H1 (cell line): ENCODE results near the gene SNCAIP. TPM values are rescaled to one million over a fixed set of nuclear protein-coding genes. Genes with fewer than 3 reads are reported as not detected.
A peak's percentile ranks its signal among the peaks of the same experiment; 100 is the strongest.

Experiments used
- CTCF ChIA-PET: fragments of 300-600 bp; sonication (Branson Sonifier 250); formaldehyde crosslinking; loops from one replicate; lab custom pipeline; 2021; ENCODE audit not compliant: partially characterized antibody; lab: Charles Lee
- POLR2A ChIA-PET: fragments of 300-600 bp; sonication (Branson Sonifier 250); formaldehyde crosslinking; loops from one replicate; lab custom pipeline; 2021; ENCODE audit warnings: inconsistent platforms; ENCODE audit not compliant: partially characterized antibody; lab: Charles Lee
- DNase-seq, 2 experiments: peaks; one replicate each; pipeline versions ENCODE4 v3.0.0 to v3.0.0-alpha.2; 2010 to 2022; ENCODE audit warnings: low spot score in 2 of 2, low read depth in 1 of 2, mixed read lengths in 1 of 2
- FAIRE-seq: peaks from 2 replicates; lab custom pipeline; 2011; peaks lifted over from hg19 to GRCh38; lab: Jason Lieb, UNC
- H2AFZ ChIP-seq: 2 replicates; pipeline ENCODE4 v1.8.1; 2012; ENCODE audit warnings: low read length, inconsistent platforms
- H2AK5ac ChIP-seq: 2 replicates; pipeline ENCODE4 v1.6.1; 2013; ENCODE audit warnings: low read depth, low read length
- H2BK120ac ChIP-seq: replicated peaks from 2 replicates; pipeline ENCODE3; 2013; ENCODE audit warnings: low read depth, low read length, inconsistent platforms
- H2BK12ac ChIP-seq: 2 replicates; pipeline ENCODE4 v1.6.1; 2013; ENCODE audit warnings: low read depth, low read length
- H2BK15ac ChIP-seq: 2 replicates; pipeline ENCODE4 v1.6.1; 2013; ENCODE audit warnings: low read length
- H2BK20ac ChIP-seq: 2 replicates; pipeline ENCODE4 v1.6.1; 2013; ENCODE audit warnings: low read length
- H2BK5ac ChIP-seq: 2 replicates; pipeline ENCODE4 v1.6.1; 2013; ENCODE audit warnings: low read depth, low read length
- H3K14ac ChIP-seq: 2 replicates; pipeline ENCODE4 v1.6.1; 2013; ENCODE audit warnings: inconsistent platforms; ENCODE audit not compliant: insufficient read length
- H3K18ac ChIP-seq: 2 replicates; pipeline ENCODE4 v1.6.1; 2013; ENCODE audit warnings: low read length; ENCODE audit errors: extremely low read depth
- H3K23ac ChIP-seq: 2 replicates; pipeline ENCODE4 v1.6.1; 2013; ENCODE audit warnings: inconsistent platforms; ENCODE audit not compliant: insufficient read length
- H3K23me2 ChIP-seq: 2 replicates; pipeline ENCODE4 v1.6.1; 2013; ENCODE audit warnings: low read depth, low read length
- H3K27ac ChIP-seq: 2 replicates; pipeline ENCODE4 v1.6.1; 2011; ENCODE audit warnings: low read depth, low read length, inconsistent platforms
- H3K27me3 ChIP-seq, 4 experiments: replicated peaks in 1 of 4; 1 replicate in 1 of 4; 2 replicates in 3 of 4; pipeline versions ENCODE4 v1.6.1 to v1.8.1; 2011 to 2013; ENCODE audit warnings: low read length in 3 of 4, mild to moderate bottlenecking in 3 of 4, inconsistent platforms in 2 of 4, mixed read lengths in 2 of 4, moderate library complexity in 1 of 4; ENCODE audit not compliant: control insufficient read depth in 3 of 4, insufficient read depth in 3 of 4; ENCODE audit errors: extremely low read depth in 1 of 4
- H3K36me3 ChIP-seq, 4 experiments: 2 replicates each; pipeline versions ENCODE4 v1.6.1 to v1.8.1; 2011 to 2013; ENCODE audit warnings: mild to moderate bottlenecking in 4 of 4, low read length in 3 of 4, moderate library complexity in 2 of 4, control low read depth in 1 of 4, inconsistent platforms in 1 of 4; ENCODE audit not compliant: insufficient read depth in 4 of 4, control insufficient read depth in 2 of 4
- H3K4ac ChIP-seq: replicated peaks from 2 replicates; pipeline ENCODE3; 2013; ENCODE audit warnings: low read length, low read depth, mixed read lengths, inconsistent platforms; ENCODE audit not compliant: insufficient read length
- H3K4me1 ChIP-seq, 4 experiments: replicated peaks in 1 of 4; 1 replicate in 1 of 4; 2 replicates in 3 of 4; pipeline versions ENCODE4 v1.6.1 to v1.8.1; 2011 to 2013; ENCODE audit warnings: low read length in 3 of 4, inconsistent platforms in 2 of 4, mixed read lengths in 1 of 4; ENCODE audit not compliant: insufficient read depth in 4 of 4, control insufficient read depth in 3 of 4
- H3K4me2 ChIP-seq, 2 experiments: 2 replicates each; pipeline versions ENCODE4 v1.6.1 to v1.8.1; 2011 to 2013; ENCODE audit warnings: low read depth in 2 of 2, low read length in 2 of 2, control low read depth in 1 of 2, inconsistent platforms in 1 of 2, mild to moderate bottlenecking in 1 of 2; ENCODE audit not compliant: insufficient read depth in 1 of 2
- H3K4me3 ChIP-seq, 4 experiments: fragments of 200-600, 300-600 bp in 1 of 4; sonication (generic), shearing (Covaris generic), sonication (Bioruptor Twin) in 1 of 4; 2 replicates each; pipeline versions ENCODE4 v1.5.1 to v1.8.1; 2011 to 2016; ENCODE audit warnings: low read length in 4 of 4, low read depth in 3 of 4, control low read depth in 2 of 4, inconsistent platforms in 2 of 4, mild to moderate bottlenecking in 2 of 4, mixed read lengths in 1 of 4, moderate library complexity in 1 of 4; ENCODE audit not compliant: insufficient read depth in 2 of 4; ENCODE audit errors: extremely low read depth in 1 of 4
- H3K56ac ChIP-seq: replicated peaks from 2 replicates; pipeline ENCODE3; 2013; ENCODE audit warnings: low read depth, mild to moderate bottlenecking, mixed read lengths, low read length, inconsistent platforms; ENCODE audit not compliant: insufficient read length
- H3K79me1 ChIP-seq: 2 replicates; pipeline ENCODE4 v1.6.1; 2013; ENCODE audit warnings: low read depth, low read length, control low read depth
- H3K79me2 ChIP-seq, 2 experiments: 2 replicates each; pipeline versions ENCODE4 v1.6.1 to v1.8.1; 2012 to 2013; ENCODE audit warnings: low read length in 2 of 2, mild to moderate bottlenecking in 2 of 2, inconsistent platforms in 1 of 2; ENCODE audit not compliant: insufficient read depth in 2 of 2, control insufficient read depth in 1 of 2
- H3K9ac ChIP-seq, 4 experiments: replicated peaks in 1 of 4; 1 replicate in 1 of 4; 2 replicates in 3 of 4; pipeline versions ENCODE4 v1.6.1 to v1.8.1; 2011 to 2013; ENCODE audit warnings: low read depth in 3 of 4, low read length in 3 of 4, control low read depth in 2 of 4, mild to moderate bottlenecking in 2 of 4, moderate library complexity in 2 of 4, inconsistent platforms in 1 of 4; ENCODE audit errors: extremely low read depth in 1 of 4
- H3K9me3 ChIP-seq, 2 experiments: 2 replicates each; pipeline versions ENCODE4 v1.6.1 to v1.8.1; 2012 to 2013; ENCODE audit warnings: mild to moderate bottlenecking in 2 of 2, moderate library complexity in 2 of 2, control low read depth in 1 of 2, inconsistent platforms in 1 of 2, low read depth in 1 of 2, low read length in 1 of 2, mixed read lengths in 1 of 2; ENCODE audit not compliant: insufficient read depth in 2 of 2
- H4K20me1 ChIP-seq, 2 experiments: replicated peaks in 1 of 2; 2 replicates each; pipeline versions ENCODE3 to v1.8.1; 2011 to 2013; ENCODE audit warnings: inconsistent platforms in 2 of 2, low read length in 2 of 2, mild to moderate bottlenecking in 1 of 2; ENCODE audit not compliant: insufficient read depth in 2 of 2, control insufficient read depth in 1 of 2
- H4K5ac ChIP-seq: 2 replicates; pipeline ENCODE4 v1.6.1; 2013; ENCODE audit warnings: low read length, low read depth, mixed read lengths, inconsistent platforms; ENCODE audit not compliant: insufficient read length
- H4K8ac ChIP-seq: 2 replicates; pipeline ENCODE4 v1.8.0; 2013; ENCODE audit warnings: mild to moderate bottlenecking, moderate library complexity, low read length, inconsistent platforms; ENCODE audit not compliant: insufficient read depth; ENCODE audit errors: extremely low read depth
- H4K91ac ChIP-seq: replicated peaks from 2 replicates; pipeline ENCODE3; 2013; ENCODE audit warnings: low read length, mixed read lengths, inconsistent platforms; ENCODE audit not compliant: insufficient read length
- JUN ChIP-seq: IDR thresholded peaks from 2 replicates; pipeline ENCODE4 v1.6.1; 2011; ENCODE audit warnings: low read depth, mild to moderate bottlenecking, improper control_type of control experiment, low read length
- KDM1A ChIP-seq: fragments of 200-600, 300-600 bp; sonication (generic); IDR thresholded peaks from 2 replicates; pipeline ENCODE4 v1.7.1; 2016; ENCODE audit warnings: mild to moderate bottlenecking, low read length, borderline replicate concordance
- WGBS, 2 experiments: shearing (Covaris generic) in 1 of 2; methylation state at CpG; one replicate each; pipeline versions ENCODE4 v1.1.6 to v1.1.7; 2013 to 2015; ENCODE audit warnings: low lambda C conversion rate in 2 of 2, mixed read lengths in 2 of 2, inconsistent platforms in 1 of 2, low coverage in 1 of 2, missing lambda C conversion rate in 1 of 2; ENCODE audit not compliant: insufficient replicate concordance in 2 of 2, insufficient coverage in 1 of 2, insufficient read length in 1 of 2; ENCODE audit errors: extremely low coverage in 1 of 2, missing lambda C conversion rate in 1 of 2; 5-methylcytosine and 5-hydroxymethylcytosine counted together
- polyA plus RNA-seq, 7 experiments: library from polyadenylated mRNA; depleted of rRNA in 3 of 7; stranded (reverse) in 5 of 7; unstranded in 2 of 7; fragments of >200 nt in 5 of 7; fragments of 200-250 nt in 2 of 7; gene quantifications; 1 replicate in 5 of 7; 2 replicates in 1 of 7; 4 replicates in 1 of 7; pipeline versions ENCODE4 v1.2.1 to v1.2.3, GENCODE V29; 2011 to 2013; ENCODE audit warnings: missing spikeins in 2 of 7, mixed read lengths in 2 of 7
- total RNA-seq: library from RNA; stranded (reverse); fragmentation: NEBNext Ultra II Directional; extraction: Animal tissue kit (Norgen Biotek cat#: 25700); gene quantifications from 2 replicates; pipeline ENCODE4 v1.2.1, GENCODE V29; 2021

SNCAIP gene
- total and polyA plus RNA-seq, 2 of the 8 experiments (the other 6 are each of a cell fraction or from before 2014, with no cell fraction given) = 3.9 to 9.0 TPM

DNA sequence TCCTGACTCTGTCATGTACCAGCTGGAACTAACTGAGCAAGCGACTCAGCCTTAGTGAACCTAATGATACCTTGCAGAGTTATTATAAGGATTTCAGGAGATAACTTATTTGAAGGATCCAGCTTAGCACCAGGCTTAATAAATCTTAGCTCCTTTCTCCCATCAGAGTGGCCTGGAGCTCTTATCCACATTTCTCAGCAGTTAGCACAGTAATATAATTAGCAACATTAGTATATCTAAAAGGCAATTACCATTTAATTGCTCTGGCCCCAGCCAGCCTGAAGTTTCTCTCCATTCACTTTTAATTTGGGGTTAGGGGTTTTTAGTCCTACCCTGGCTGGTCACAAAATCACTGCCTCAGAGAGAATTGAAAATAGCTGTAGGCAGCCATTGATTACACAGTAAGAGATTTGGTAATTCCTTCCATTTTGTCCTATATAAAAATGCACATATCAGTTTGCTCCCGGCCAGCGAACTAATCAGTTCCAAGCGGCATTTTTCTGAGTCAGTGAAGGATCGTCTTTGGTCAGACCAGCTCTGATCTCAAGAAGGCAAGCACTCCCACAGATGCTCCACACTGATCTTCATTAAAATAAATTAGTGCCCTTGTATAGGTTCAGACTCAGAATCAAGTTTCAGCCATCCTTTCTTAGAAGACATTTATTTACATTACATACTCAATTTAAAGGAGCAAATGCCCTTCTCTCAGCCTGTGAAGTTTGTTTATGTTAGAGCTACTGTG, 56.6 kb downstream of the SNCAIP start:
- Histone ChIP-seq H4K5ac (no peak overlapping the region), H3K9ac (no peak overlapping the region), H2BK20ac (no peak overlapping the region), H2BK12ac (no peak overlapping the region), H3K23me2 (no peaks in the 10 kb centered on the region), H3K4ac (no peak overlapping the region), H3K9me3 (no peaks in the 10 kb centered on the region), H3K27ac (no peak overlapping the region), H3K4me3 (peak overlapping the region in 1 of 4 experiments; percentile 1; a peak in 1 of 8 replicates), H3K4me1 (peaks cover 2 to 15% (median 5%) of the 10 kb centered on the region in 4 experiments; a peak in 5 of 7 replicates), H3K79me1 (no peaks in the 10 kb centered on the region), H4K8ac (no peak overlapping the region), H3K79me2 (no peaks in the 10 kb centered on the region), H2BK120ac (no peak overlapping the region), H4K91ac (no peak overlapping the region), H2AFZ (no peak overlapping the region), H3K4me2 (peak overlapping the region; percentile 7 to 19), H2AK5ac (no peak overlapping the region), H3K23ac (no peak overlapping the region), H2BK15ac (no peak overlapping the region), H3K18ac (no peak overlapping the region), H4K20me1 (no peaks in the 10 kb centered on the region), H3K36me3 (no peaks in the 10 kb centered on the region), H3K27me3 (no peaks in the 10 kb centered on the region), H3K56ac (no peak overlapping the region), H2BK5ac (no peak overlapping the region), H3K14ac (no peak overlapping the region)
- ChIA-PET CTCF (interaction anchor here (0.9 to 2.1 kb wide), 7 partner anchors 9 to 173 kb away, joined by 3 to 7 read pairs (median 3); no protein-coding TSS in a partner anchor), POLR2A (no interaction called here)
- DNase-seq (no peak), FAIRE-seq (no peak)
- no peak for TF ChIP-seq KDM1A
- no peak for TF ChIP-seq JUN
- 66% methylated on average over 5 of the region's 5 CpGs; no CpG with 5 or more reads in 1 of the 2 experiments for WGBS, 2 experiments
